Activated CD4-positive, CD25-positive, alpha-beta regulatory T cell treated with anti-CD3 and anti-CD28 coated beads, Interleukin-2, amount 50 U/mL, for 24 hours (primary cell): ENCODE measurements around the gene COL7A1.
A peak's percentile ranks its signal among the peaks of the same experiment; 100 is the strongest.

Experiments
- ATAC-seq, 2 donors: fragments of 150-1000 bp; cut with Tn5 transposase; one replicate each; pipeline ENCODE4 v1.10.0; 2021; ENCODE audit warnings: mild to moderate bottlenecking in 1 of 2, moderate library complexity in 1 of 2

The COL7A1 gene

DNA sequence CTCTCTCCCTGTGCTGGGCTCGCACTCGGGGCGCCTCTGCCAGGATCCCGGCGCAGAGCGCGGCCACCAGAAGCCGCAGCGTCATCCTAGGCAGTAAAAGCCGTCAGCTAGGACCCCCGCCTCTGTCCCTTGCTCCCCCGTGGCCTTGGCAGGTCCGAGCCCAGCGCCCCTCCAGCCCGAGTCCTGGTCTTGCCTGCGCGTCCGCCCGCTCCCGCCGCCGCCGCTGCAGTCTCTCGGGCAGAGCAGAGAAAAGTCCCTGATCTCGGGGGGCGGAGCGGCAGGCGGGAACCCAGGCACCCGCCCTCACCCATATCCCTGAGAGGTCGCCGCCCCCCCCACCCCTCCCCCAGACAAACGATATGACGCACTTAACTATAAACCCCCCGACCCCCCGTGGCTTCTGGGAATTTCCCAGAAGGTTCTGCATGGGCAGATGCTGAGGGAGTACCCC, at the start of gene COL7A1:
Gene COL7A1, minus strand, starts transcription at position 255 of the 451 bp plus-strand sequence. Its CDS starts 170 bp downstream, at position 85.
- ATAC-seq = peak in 1 of 2 donors; percentile 22

- no peak for ATAC-seq
Observed at GRCh38 chr3:48642605-48643004, 47.5 kb upstream of the COL7A1 start.

GRCh38 chr3:48641396-48641795, 46.3 kb upstream of the COL7A1 start:
- ATAC-seq = no peak

GRCh38 chr3:48639944-48640606, 44.9 kb upstream of the COL7A1 start:
- no peak for ATAC-seq

DNA sequence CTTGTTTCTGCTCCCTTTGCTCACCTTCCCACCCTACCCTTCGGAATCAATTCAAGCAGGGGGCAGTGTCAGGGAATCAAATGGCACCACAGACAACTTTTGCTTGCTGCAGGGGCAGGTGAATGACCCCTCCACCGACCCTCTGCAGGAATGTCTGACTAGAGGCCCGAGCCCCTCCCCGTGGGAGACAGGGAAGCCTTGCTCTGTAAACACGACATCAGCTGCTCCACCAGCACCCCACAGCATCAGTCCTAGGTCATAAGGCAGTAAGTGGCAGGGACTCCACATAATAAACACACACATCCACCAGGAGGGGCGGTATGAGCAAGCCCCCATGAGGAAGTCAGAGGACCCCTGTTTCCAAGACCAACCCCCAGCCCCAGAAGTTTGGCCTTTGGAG, 42.2 kb upstream of the COL7A1 start:
- no peak for ATAC-seq

- no peak for ATAC-seq
Observed at GRCh38 chr3:48636149-48636655, 41.1 kb upstream of the COL7A1 start.

DNA sequence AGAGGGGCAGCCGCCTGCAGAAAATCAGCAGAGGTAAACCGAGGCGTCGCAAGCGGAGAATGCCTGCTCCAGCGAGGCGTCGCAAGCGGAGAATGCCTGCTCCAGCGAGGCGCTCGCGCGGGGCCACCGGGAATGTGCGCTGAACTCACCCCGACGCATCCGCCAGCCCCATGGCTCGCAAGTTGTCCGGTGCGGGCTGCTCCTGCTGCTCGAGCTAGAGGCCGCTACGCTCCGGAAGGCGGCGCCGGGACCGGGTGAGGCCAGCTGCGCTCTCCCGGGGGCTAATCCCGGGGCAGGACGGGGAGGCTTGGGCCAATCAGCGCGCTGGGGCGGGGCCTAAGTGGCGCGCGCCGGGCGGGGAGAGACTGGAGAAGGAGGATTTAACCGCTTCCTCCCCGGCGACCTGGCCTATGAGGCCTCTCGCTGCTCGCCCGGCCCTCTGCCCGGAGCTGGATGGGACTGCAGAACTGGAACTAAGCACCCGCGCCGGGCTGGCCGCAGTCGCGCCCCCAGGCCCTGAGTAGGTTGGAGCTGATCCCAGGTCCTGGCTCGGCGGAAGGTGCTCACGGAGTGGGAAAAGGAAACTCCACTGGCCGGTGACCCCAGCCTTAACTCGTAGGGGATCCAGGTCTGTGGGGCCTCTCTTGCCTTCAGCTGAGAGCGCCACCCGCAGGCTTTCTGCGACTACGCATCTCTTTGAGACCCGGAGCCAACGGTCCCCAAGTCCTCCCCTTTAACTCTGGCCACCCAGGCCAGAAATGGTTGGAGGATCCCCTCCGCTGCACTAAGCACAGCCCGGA, 40.3 kb upstream of the COL7A1 start, which contains the start of gene SLC26A6:
Gene SLC26A6, minus strand, starts transcription at position 240 of the 800 bp plus-strand sequence. Its CDS starts 68 bp downstream, at position 172.
- peak; percentile 96 to 97 for ATAC-seq

- peak; percentile 15 to 35 for ATAC-seq
Observed at GRCh38 chr3:48634661-48635221, 39.6 kb upstream of the COL7A1 start.

DNA sequence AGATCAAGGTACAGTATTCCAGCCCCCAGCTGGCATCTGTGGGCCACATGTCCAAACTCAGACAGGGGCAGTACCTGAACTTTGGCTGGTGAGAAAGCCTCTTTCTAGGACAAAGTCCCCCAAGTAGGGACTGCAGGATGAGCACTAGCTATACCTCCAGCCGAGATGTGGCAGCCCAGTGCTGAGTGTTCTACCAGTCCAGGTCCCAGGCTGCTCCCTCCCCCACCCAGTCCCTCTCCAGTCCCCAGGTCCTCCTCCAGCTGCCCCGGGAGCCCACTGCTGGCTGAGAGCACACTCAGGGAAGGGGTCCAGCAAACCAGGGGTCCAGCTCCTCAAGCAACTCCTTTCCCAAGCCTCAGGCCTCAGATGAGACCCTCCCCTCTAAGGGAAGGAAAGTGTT, 38.6 kb upstream of the COL7A1 start:
- ATAC-seq = no peak

DNA sequence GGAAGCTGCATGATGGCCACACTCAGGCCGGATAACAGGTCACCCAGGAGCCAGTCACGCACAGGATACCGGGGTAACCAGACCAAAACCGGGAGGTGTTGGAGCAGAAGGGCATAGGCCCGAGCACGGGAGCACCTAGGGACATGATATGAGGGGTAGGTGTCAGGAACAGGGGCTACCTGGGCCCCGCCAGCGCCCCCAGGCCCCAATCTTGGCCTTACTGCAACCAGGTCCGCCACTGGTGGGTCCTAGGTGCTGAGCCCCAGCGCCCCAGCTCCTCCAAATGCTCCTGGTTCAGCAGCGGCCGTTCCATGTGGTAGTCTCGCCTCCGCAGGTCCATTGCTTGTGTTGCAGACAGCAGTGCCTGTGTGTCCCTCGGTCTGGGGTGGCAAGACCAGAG, 38.1 kb upstream of the COL7A1 start:
- no peak for ATAC-seq

DNA sequence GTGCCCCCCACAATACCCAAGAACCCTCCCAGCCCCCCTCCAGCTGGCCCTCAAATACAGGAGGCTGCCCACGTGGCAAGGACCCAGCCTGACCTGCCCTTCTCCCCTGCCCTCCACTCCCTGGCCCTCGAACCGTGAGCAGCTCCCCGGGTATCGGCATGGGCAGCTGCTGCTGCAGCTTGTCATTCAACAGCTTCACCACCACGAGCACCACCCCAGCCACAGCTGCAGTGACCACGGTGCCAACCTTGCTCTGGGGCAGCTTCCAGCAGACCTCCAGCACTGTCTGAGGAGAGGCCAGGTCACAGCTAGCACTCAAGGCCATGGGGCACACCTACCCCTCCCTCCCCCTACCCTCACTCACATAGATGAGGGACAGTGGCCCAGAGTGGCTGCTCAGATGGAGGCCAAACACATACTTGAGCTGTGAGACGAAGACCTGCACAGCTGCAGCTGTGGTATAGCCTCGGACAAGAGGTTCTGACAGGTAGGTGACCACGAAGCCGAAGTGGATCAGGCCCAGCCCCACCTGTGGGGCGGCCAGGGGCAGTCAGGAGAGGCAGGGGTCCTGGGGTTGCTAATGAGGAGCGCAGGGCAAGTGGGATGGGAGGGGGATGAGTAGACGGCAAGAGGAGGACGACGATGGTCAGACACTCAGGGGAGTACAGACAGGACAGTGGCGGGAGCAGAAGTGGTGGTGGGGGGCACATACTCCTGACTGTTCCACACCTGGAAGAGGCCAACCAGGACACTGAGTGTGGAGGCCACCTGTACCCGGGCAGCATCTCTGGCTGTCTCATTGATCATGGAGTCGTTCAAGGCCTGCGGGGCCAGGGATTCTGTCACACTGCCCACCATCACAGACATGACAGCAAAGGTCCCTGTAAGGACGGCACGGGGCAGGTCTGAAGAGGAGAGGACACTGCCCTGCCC, 36.7 kb upstream of the COL7A1 start:
- ATAC-seq = no peak

DNA sequence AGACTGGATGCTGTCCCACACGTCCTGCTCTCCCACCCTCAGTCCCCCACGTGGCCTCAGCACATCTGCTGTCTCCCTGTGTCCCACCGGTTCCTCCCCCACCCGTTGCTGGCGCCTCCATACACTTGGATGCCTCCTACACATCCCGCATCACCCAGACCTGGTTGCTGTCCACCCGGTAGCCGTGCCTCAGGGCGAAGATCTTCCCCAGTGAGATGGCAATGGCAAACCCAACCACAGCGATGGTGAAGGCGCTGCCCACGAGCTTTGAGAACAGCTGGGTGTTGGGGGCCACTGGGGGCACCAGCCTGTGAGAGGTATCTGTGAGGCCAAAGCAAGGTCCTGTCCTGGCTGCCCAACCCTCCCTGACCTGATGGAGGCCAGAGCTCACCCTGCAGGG, 35.7 kb upstream of the COL7A1 start:
- ATAC-seq = no peak

GRCh38 chr3:48630407-48630806, 35.3 kb upstream of the COL7A1 start:
- no peak for ATAC-seq

DNA sequence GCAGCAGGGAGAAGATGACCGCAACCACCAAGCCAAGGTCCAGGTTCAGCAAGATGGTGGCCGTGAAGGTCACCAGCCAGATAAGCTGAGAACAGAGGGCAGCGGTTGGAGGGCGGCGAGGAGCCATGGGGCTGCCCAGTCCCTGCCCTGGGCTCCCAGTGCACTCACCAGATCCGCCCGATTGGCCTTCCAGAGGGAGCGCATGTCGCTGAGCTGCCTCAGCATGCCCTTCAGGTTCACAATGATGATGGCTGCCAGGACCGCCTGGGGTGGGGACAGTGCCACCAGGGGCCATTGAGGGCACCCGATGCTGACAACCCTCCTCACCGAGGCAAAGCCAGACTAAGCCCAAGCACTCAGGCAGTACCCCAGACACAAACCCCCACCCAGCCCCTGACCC, 34.8 kb upstream of the COL7A1 start:
- no peak for ATAC-seq

GRCh38 chr3:48628277-48629017, 33.3 kb upstream of the COL7A1 start:
- ATAC-seq = no peak

DNA sequence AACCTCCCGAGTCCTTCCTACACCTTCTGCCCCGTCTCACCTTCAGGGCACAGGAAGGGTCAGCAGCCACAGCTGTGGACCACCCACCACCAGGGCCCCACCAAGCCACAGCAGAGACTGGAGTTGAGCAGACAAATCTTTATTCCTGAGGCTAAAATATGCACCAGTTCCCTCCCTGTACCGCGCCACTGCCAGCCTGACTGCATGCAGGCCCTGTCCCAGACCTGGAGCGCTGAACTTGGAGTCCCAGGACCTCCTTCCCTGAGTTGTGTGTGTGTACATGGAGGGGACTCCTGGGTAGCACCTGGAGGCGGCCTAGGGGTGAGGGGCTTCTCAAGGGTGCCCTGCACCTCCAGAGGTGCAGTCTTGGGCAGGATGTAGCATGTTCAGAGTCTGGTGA, 30.5 kb upstream of the COL7A1 start:
- no peak for ATAC-seq

DNA sequence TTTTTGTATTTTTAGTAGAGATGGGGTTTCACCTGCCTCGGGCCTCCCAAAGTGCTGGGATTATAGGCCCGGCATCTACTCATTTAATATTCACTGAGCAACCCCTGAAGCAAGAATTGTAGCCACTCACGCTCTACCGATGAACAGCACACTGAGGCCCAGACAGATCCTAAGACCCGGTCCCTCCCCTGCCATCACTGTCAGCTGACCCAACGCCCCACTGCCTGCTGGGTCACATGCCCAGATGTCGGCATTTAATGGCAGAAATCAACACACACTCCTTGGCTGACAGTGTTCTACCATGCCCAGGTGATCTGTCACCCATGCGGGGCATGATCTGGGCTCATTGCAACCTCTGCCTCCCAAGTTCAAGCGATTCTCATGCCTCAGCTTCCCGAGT, 29.6 kb upstream of the COL7A1 start:
- ATAC-seq = no peak

- no peak for ATAC-seq
Observed at GRCh38 chr3:48623851-48624547, 28.9 kb upstream of the COL7A1 start.

DNA sequence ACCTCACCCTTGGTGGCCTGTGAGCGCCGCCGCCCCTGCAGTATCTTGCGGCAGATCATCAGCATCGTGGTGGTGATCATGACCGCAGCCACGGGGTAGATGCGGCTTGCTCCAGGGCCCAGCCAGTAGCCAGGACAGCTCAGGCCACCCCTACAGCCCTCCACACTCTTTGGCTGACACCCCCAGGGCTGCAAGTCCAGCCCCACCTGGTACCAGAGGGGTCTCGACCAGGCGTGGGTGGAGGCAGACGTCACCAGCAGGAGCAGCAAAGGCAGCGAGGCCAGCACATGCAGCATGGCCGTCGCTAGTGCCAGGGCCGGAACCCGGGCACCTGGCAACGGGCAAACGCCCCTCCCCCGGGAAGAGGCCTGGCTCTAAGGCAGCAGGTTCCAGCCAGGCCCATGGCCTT, 26.3 kb upstream of the COL7A1 start, which contains the start of gene TMEM89:
Gene TMEM89, minus strand, starts transcription at position 309 of the 409 bp plus-strand sequence. Its CDS starts 13 bp downstream, at position 296.
- ATAC-seq = no peak
